Testis (tissue), 2 donors: Measurements from ENCODE around the gene TEX13C.

Source experiments
- CTCF ChIP-seq, 3 experiments: fragments of 450-650 bp in 2 of 3; fragments of 200-600 bp in 1 of 3; sonication (generic) in 1 of 3; IDR thresholded peaks; one replicate each; pipeline ENCODE4 v1.5.1; 2016 to 2019; ENCODE audit warnings: antibody characterized with exemption in 3 of 3, mild to moderate bottlenecking in 2 of 3, moderate library complexity in 1 of 3
- POLR2A ChIP-seq: fragments of 450-650 bp; IDR thresholded peaks from one replicate; pipeline ENCODE4 v1.6.1; 2017; ENCODE audit warnings: antibody characterized with exemption, mild to moderate bottlenecking, moderate library complexity

GRCh38 chrX:125327891-125328290, 8.2 kb downstream of the TEX13C start:
- no peak for TF ChIP-seq CTCF (IDR thresholded peaks at IDR 0.05)
- no peak for TF ChIP-seq POLR2A
